A549 (cell line): ENCODE results near the gene SUV39H2. TPM values are rescaled to one million over a fixed set of nuclear protein-coding genes. Genes with fewer than 3 reads are reported as not detected.

Experiments used
- ATAC-seq, 2 experiments: fragments of 200-7000 bp in 1 of 2; fragments of >200 bp in 1 of 2; cut with Nextera tagmentation in 1 of 2; cut with Tn5 transposase in 1 of 2; 3 replicates each; pipeline versions ENCODE4 v1.8.0 to v1.9.1; 2018 to 2020; ENCODE audit warnings: mild to moderate bottlenecking in 1 of 2, moderate library complexity in 1 of 2
- CTCF ChIA-PET: fragments of 300-600 bp; sonication (Branson Sonifier 250); formaldehyde crosslinking; extraction: SDS; loops from one replicate; lab custom pipeline; 2021; ENCODE audit warnings: antibody characterized with exemption, inconsistent platforms; lab: Yijun Ruan, JAX
- POLR2A ChIA-PET: fragments of 350-600 bp; formaldehyde crosslinking; extraction: SDS; loops from one replicate; lab custom pipeline; 2021; ENCODE audit warnings: antibody characterized with exemption, inconsistent platforms; lab: Yijun Ruan, JAX
- DNase-seq, 2 experiments: peaks; one replicate each; pipeline versions ENCODE4 v3.0.0 to v3.0.0-alpha.2; 2011 to 2016; ENCODE audit warnings: low read depth in 1 of 2, low spot score in 1 of 2
- FAIRE-seq: peaks from 2 replicates; lab custom pipeline; 2011; peaks lifted over from hg19 to GRCh38; lab: Jason Lieb, UNC
- H3K27ac ChIP-seq, 2 experiments: fragments of >200 bp; sonication (Bioruptor Twin); formaldehyde crosslinking; 3 replicates each; pipeline ENCODE4 v1.5.1; 2016 to 2017
- H3K4me1 ChIP-seq: fragments of >200 bp; sonication (Bioruptor Twin); formaldehyde crosslinking; 3 replicates; pipeline ENCODE4 v1.6.1; 2016
- H3K4me2 ChIP-seq: fragments of >200 bp; sonication (Bioruptor Twin); formaldehyde crosslinking; 3 replicates; pipeline ENCODE4 v1.6.1; 2016
- H3K4me3 ChIP-seq: fragments of >200 bp; sonication (Bioruptor Twin); formaldehyde crosslinking; 3 replicates; pipeline ENCODE4 v1.5.1; 2016
- H3K9me3 ChIP-seq: fragments of >200 bp; sonication (Bioruptor Twin); formaldehyde crosslinking; 3 replicates; pipeline ENCODE4 v1.6.1; 2016
- BHLHE40 ChIP-seq: IDR thresholded peaks from 2 replicates; pipeline ENCODE4 v1.6.1; 2012; ENCODE audit warnings: low read depth, low read length, inconsistent platforms
- CBX8 ChIP-seq: fragments of 200-600 bp; sonication (generic); IDR thresholded peaks from 2 replicates; pipeline ENCODE4 v1.6.1; 2016
- CHD4 ChIP-seq: fragments of 200-600 bp; sonication (generic); IDR thresholded peaks from 2 replicates; pipeline ENCODE4 v1.6.1; 2016; ENCODE audit warnings: antibody characterized with exemption, mild to moderate bottlenecking, borderline replicate concordance
- EHF ChIP-seq: fragments of 250-450 bp; sonication (Bioruptor Pico); IDR thresholded peaks from 2 replicates; pipeline ENCODE4 v1.5.0; 2020; ENCODE audit warnings: mild to moderate bottlenecking
- EHMT2 ChIP-seq: fragments of 200-600 bp; sonication (generic); IDR thresholded peaks from 2 replicates; pipeline ENCODE4 v1.6.1; 2016; ENCODE audit warnings: antibody characterized with exemption, low read depth, mild to moderate bottlenecking, moderate library complexity
- FOSB ChIP-seq: fragments of 250-450 bp; sonication (Bioruptor Pico); IDR thresholded peaks from 2 replicates; pipeline ENCODE4 v1.5.0; 2020; ENCODE audit warnings: mild to moderate bottlenecking, moderate library complexity
- FOSL2 ChIP-seq, 2 experiments: fragments of 450-650 bp in 1 of 2; fragments of >200 bp in 1 of 2; sonication (Bioruptor Twin) in 1 of 2; formaldehyde crosslinking; IDR thresholded peaks; 2 replicates each; pipeline versions ENCODE4 v1.5.0 to v1.6.1; 2016 to 2020; ENCODE audit warnings: mild to moderate bottlenecking in 1 of 2, moderate library complexity in 1 of 2
- HOXA7 ChIP-seq: fragments of 250-450 bp; sonication (Bioruptor Pico); IDR thresholded peaks from 2 replicates; pipeline ENCODE4 v1.5.0; 2020; ENCODE audit warnings: mild to moderate bottlenecking, moderate library complexity
- HOXB13 ChIP-seq: fragments of 250-450 bp; sonication (Bioruptor Pico); IDR thresholded peaks from 2 replicates; pipeline ENCODE4 v1.5.0; 2020; ENCODE audit warnings: low read depth, mild to moderate bottlenecking, moderate library complexity
- JUN ChIP-seq, 2 experiments: fragments of >200 bp; sonication (Bioruptor Twin); formaldehyde crosslinking; IDR thresholded peaks; 2 replicates in 1 of 2; 3 replicates in 1 of 2; pipeline ENCODE4 v1.6.1; 2016 to 2017
- JUNB ChIP-seq: fragments of >200 bp; sonication (Bioruptor Twin); formaldehyde crosslinking; IDR thresholded peaks from 2 replicates; pipeline ENCODE4 v1.6.1; 2016
- KDM1A ChIP-seq: fragments of 200-600 bp; sonication (generic); IDR thresholded peaks from 2 replicates; pipeline ENCODE4 v1.6.1; 2016; ENCODE audit warnings: low read depth, mild to moderate bottlenecking
- KDM5A ChIP-seq: fragments of 200-600 bp; sonication (generic); IDR thresholded peaks from 2 replicates; pipeline ENCODE4 v1.6.1; 2016; ENCODE audit warnings: antibody characterized with exemption, mild to moderate bottlenecking
- MAFK ChIP-seq: fragments of 450-650 bp; IDR thresholded peaks from 2 replicates; pipeline ENCODE4 v1.6.1; 2014; ENCODE audit not compliant: partially characterized antibody
- MAZ ChIP-seq: fragments of 150-350 bp; IDR thresholded peaks from 2 replicates; pipeline ENCODE4 v1.6.1; 2014; ENCODE audit warnings: antibody characterized with exemption, low read depth, low read length, borderline replicate concordance
- MYC ChIP-seq: IDR thresholded peaks from 2 replicates; pipeline ENCODE4 v1.6.1; 2012; ENCODE audit warnings: mild to moderate bottlenecking, inconsistent platforms, low read length, improper control_type of control experiment, borderline replicate concordance
- PHF8 ChIP-seq: fragments of 200-600 bp; sonication (generic); IDR thresholded peaks from 2 replicates; pipeline ENCODE4 v1.6.1; 2016; ENCODE audit warnings: low read depth, mild to moderate bottlenecking, antibody characterized with exemption, moderate library complexity, borderline replicate concordance
- POLR2A ChIP-seq: IDR thresholded peaks from 2 replicates; pipeline ENCODE4 v1.6.1; 2012; ENCODE audit warnings: mild to moderate bottlenecking, low read length
- POLR2AphosphoS2 ChIP-seq: conservative IDR thresholded peaks from 2 replicates; pipeline ENCODE4 v1.6.1; 2012; ENCODE audit warnings: low read length, improper control_type of control experiment, inconsistent platforms
- RCOR1 ChIP-seq: fragments of 150-350 bp; IDR thresholded peaks from 2 replicates; pipeline ENCODE4 v1.6.1; 2014; ENCODE audit warnings: antibody characterized with exemption, low read length, low read depth
- TP53 ChIP-seq: fragments of 250-450 bp; sonication (Bioruptor Pico); IDR thresholded peaks from 2 replicates; pipeline ENCODE4 v1.5.0; 2021; ENCODE audit warnings: mild to moderate bottlenecking, moderate library complexity
- ZC3H11A ChIP-seq: fragments of 450-650 bp; IDR thresholded peaks from 2 replicates; pipeline ENCODE4 v1.6.1; 2014; ENCODE audit warnings: antibody characterized with exemption, mild to moderate bottlenecking
- ZNF302 ChIP-seq: fragments of 250-450 bp; sonication (Bioruptor Pico); IDR thresholded peaks from 2 replicates; pipeline ENCODE4 v1.9.0; 2021; ENCODE audit warnings: inconsistent platforms, mild to moderate bottlenecking, moderate library complexity
- ZSCAN20 ChIP-seq: fragments of 250-450 bp; sonication (Bioruptor Pico); IDR thresholded peaks from 2 replicates; pipeline ENCODE4 v1.8.0; 2022; ENCODE audit warnings: mild to moderate bottlenecking, moderate library complexity
- WGBS: methylation state at CpG from one replicate; pipeline ENCODE4 v1.1.6; 2017; ENCODE audit errors: missing lambda C conversion rate; 5-methylcytosine and 5-hydroxymethylcytosine counted together
- polyA plus RNA-seq, 4 experiments: library from polyadenylated mRNA; depleted of rRNA in 3 of 4; stranded (reverse); fragments of >200 nt; fragmentation: RNase III in 1 of 4; extraction: RNeasy Plus Mini Kit Qiagen cat#74134 plus additional on column Dnase treatment in 1 of 4; gene quantifications; 2 replicates in 3 of 4; 3 replicates in 1 of 4; pipeline ENCODE4 v1.2.3, GENCODE V29; 2011 to 2017
- TF ChIP-seq, protein P1 (sequence below): IDR thresholded peaks from 2 replicates; pipeline ENCODE4 v1.6.1; 2012; ENCODE audit warnings: low read depth, borderline replicate concordance
- TF ChIP-seq, protein P2 (sequence below): fragments of >200 bp; sonication (Bioruptor Twin); formaldehyde crosslinking; IDR thresholded peaks from 3 replicates; pipeline ENCODE4 v1.6.1; 2016
- TF ChIP-seq, protein P3 (sequence below): fragments of >200 bp; sonication (Bioruptor Twin); formaldehyde crosslinking; IDR thresholded peaks from 3 replicates; pipeline ENCODE4 v1.5.1; 2016
- TF ChIP-seq, protein P4 (sequence below): fragments of 200-600 bp; sonication (generic); IDR thresholded peaks from 2 replicates; pipeline ENCODE4 v1.6.1; 2016; ENCODE audit warnings: antibody characterized with exemption, mild to moderate bottlenecking, moderate library complexity
- TF ChIP-seq, protein P5 (sequence below): IDR thresholded peaks from 2 replicates; pipeline ENCODE4 v1.6.1; 2012

The SUV39H2 gene
- polyA plus RNA-seq, 2 of the 4 experiments (the other 2 are of a cell fraction): 23.2 to 24.0 TPM

DNA sequence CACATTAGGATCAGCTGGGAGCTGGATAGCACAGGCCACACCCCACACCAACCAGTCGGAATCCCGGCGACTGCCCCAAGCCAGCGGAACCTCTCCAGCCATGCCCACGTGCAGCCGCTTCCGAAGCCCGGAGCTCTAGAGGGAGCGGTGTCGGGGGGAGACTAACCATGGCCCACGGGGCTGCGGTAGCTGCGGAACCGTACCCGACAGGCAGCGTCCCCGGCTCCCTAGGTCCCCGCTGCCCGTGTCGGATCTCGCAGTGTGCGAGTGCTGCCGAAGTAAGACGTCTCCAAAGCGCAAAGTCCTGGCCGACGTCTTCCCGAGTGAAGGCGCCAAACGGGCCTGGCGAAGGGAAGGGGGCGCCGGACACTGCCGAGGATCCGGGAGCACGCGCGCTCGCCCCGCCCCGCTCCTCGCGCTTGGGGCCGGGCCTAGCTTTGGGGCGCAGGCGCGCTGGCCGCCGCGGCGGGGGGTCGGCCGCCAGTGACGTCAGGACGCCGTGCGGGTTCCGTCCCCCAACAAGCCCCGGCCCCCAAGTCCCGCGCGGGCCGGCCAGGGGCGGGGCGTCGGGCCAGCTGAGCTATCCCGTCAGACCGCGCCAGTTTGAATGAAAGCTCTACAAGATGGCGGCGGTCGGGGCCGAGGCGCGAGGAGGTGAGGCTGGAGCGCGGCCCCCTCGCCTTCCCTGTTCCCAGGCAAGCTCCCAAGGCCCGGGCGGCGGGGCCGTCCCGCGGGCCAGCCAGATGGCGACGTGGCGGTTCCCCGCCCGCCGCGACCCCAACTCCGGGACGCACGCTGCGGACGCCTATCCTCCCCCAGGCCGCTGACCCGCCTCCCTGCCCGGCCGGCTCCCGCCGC lies at the start of gene SUV39H2 (continued):
- TF ChIP-seq, protein P1, sequence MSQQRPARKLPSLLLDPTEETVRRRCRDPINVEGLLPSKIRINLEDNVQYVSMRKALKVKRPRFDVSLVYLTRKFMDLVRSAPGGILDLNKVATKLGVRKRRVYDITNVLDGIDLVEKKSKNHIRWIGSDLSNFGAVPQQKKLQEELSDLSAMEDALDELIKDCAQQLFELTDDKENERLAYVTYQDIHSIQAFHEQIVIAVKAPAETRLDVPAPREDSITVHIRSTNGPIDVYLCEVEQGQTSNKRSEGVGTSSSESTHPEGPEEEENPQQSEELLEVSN: peak; percentile 79
- TF ChIP-seq CBX8 (no peak), PHF8 (peak; percentile 71; the same call in 1 of the 2 replicates), JUN (IDR thresholded peaks at IDR 0.05) (peak; percentile 69 to 88; a peak in 3 of 5 replicates), CHD4 (no peak), HOXB13 (no peak), MAFK (no peak), POLR2A (peak; percentile 85), ZC3H11A (no peak), FOSB (CRISPR knock-in tag) (no peak), HOXA7 (CRISPR knock-in tag) (no peak), KDM1A (no peak), RCOR1 (no peak), JUNB (no peak), EHMT2 (no peak), MAZ (no peak), KDM5A (peak; percentile 82), FOSL2 (IDR thresholded peaks at IDR 0.05) (no peak), FOSL2 (CRISPR knock-in tag; IDR thresholded peaks at IDR 0.05) (no peak), EHF (CRISPR knock-in tag) (no peak)
- TF ChIP-seq, protein P2, sequence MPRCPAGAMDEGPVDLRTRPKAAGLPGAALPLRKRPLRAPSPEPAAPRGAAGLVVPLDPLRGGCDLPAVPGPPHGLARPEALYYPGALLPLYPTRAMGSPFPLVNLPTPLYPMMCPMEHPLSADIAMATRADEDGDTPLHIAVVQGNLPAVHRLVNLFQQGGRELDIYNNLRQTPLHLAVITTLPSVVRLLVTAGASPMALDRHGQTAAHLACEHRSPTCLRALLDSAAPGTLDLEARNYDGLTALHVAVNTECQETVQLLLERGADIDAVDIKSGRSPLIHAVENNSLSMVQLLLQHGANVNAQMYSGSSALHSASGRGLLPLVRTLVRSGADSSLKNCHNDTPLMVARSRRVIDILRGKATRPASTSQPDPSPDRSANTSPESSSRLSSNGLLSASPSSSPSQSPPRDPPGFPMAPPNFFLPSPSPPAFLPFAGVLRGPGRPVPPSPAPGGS: peak; percentile 57; the same call in 1 of the 3 replicates
- TF ChIP-seq, all 56 proteins: peak for 15

DNA sequence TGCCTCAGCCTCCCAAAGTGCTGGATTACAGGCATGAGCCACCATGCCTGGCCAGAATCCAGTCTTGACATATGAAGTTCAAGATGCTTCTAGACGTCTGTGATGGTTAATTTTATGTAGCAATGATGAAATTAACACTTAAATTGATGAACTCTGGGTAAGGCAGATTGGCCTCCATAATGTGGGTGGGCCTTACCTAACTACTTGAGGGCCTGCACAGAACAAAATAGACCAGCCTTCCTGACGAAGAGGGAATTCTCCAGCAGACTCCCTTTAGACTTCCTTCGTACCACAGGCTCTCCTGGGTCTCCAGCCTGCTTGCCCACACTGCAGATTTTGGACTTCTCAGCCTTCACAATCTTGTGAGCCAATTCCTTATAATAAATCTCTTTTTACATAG lies 45.6 kb upstream of the SUV39H2 start:
- H3K27ac ChIP-seq: no peak overlapping the region
- no peak for DNase-seq
- no peaks in the 10 kb centered on the region for H3K9me3 ChIP-seq
- WGBS: 57% methylated on average over 3 of the region's 3 CpGs
- ATAC-seq: no peak
- ChIA-PET CTCF (interaction anchor here (0.7 to 6.3 kb wide), 4 partner anchors 9 to 334 kb away, joined by 3 to 47 read pairs (median 5); no protein-coding TSS in a partner anchor), POLR2A (no interaction called here)
- no peak overlapping the region for H3K4me3 ChIP-seq
- H3K4me2 ChIP-seq: no peak overlapping the region
- peaks cover 3% of the 10 kb centered on the region; the same call in 1 of the 3 replicates for H3K4me1 ChIP-seq
- no peak for FAIRE-seq
- no peak for TF ChIP-seq ZSCAN20 (CRISPR knock-in tag)
- TF ChIP-seq TP53: no peak
- TF ChIP-seq, protein P3, sequence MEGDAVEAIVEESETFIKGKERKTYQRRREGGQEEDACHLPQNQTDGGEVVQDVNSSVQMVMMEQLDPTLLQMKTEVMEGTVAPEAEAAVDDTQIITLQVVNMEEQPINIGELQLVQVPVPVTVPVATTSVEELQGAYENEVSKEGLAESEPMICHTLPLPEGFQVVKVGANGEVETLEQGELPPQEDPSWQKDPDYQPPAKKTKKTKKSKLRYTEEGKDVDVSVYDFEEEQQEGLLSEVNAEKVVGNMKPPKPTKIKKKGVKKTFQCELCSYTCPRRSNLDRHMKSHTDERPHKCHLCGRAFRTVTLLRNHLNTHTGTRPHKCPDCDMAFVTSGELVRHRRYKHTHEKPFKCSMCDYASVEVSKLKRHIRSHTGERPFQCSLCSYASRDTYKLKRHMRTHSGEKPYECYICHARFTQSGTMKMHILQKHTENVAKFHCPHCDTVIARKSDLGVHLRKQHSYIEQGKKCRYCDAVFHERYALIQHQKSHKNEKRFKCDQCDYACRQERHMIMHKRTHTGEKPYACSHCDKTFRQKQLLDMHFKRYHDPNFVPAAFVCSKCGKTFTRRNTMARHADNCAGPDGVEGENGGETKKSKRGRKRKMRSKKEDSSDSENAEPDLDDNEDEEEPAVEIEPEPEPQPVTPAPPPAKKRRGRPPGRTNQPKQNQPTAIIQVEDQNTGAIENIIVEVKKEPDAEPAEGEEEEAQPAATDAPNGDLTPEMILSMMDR: no peak
- no peak for TF ChIP-seq POLR2AphosphoS2
- TF ChIP-seq MYC: no peak
- TF ChIP-seq, protein P2: no peak
- TF ChIP-seq MAZ: no peak
- TF ChIP-seq, protein P4, sequence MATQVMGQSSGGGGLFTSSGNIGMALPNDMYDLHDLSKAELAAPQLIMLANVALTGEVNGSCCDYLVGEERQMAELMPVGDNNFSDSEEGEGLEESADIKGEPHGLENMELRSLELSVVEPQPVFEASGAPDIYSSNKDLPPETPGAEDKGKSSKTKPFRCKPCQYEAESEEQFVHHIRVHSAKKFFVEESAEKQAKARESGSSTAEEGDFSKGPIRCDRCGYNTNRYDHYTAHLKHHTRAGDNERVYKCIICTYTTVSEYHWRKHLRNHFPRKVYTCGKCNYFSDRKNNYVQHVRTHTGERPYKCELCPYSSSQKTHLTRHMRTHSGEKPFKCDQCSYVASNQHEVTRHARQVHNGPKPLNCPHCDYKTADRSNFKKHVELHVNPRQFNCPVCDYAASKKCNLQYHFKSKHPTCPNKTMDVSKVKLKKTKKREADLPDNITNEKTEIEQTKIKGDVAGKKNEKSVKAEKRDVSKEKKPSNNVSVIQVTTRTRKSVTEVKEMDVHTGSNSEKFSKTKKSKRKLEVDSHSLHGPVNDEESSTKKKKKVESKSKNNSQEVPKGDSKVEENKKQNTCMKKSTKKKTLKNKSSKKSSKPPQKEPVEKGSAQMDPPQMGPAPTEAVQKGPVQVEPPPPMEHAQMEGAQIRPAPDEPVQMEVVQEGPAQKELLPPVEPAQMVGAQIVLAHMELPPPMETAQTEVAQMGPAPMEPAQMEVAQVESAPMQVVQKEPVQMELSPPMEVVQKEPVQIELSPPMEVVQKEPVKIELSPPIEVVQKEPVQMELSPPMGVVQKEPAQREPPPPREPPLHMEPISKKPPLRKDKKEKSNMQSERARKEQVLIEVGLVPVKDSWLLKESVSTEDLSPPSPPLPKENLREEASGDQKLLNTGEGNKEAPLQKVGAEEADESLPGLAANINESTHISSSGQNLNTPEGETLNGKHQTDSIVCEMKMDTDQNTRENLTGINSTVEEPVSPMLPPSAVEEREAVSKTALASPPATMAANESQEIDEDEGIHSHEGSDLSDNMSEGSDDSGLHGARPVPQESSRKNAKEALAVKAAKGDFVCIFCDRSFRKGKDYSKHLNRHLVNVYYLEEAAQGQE: no peak
- TF ChIP-seq ZNF302 (CRISPR knock-in tag): no peak
- TF ChIP-seq POLR2A: no peak
- TF ChIP-seq PHF8: no peak
- TF ChIP-seq KDM1A: no peak
- TF ChIP-seq, protein P5, sequence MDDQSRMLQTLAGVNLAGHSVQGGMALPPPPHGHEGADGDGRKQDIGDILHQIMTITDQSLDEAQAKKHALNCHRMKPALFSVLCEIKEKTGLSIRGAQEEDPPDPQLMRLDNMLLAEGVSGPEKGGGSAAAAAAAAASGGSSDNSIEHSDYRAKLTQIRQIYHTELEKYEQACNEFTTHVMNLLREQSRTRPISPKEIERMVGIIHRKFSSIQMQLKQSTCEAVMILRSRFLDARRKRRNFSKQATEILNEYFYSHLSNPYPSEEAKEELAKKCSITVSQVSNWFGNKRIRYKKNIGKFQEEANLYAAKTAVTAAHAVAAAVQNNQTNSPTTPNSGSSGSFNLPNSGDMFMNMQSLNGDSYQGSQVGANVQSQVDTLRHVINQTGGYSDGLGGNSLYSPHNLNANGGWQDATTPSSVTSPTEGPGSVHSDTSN: no peak
- TF ChIP-seq BHLHE40: no peak
